Right lobe of liver (tissue), 6 donors: Measurements from ENCODE around the gene CMTM7. TPM values are rescaled to one million over a fixed set of nuclear protein-coding genes. Genes with fewer than 3 reads are reported as not detected.
A peak's percentile ranks its signal among the peaks of the same experiment; 100 is the strongest.

Experiments
- ATAC-seq, 4 donors: fragments of 200-7000 bp; cut with Tn5 transposase; one replicate each; pipeline ENCODE4 v1.9.1; 2020; ENCODE audit warnings: mild to moderate bottlenecking in 4 of 4, moderate library complexity in 4 of 4
- DNase-seq, 3 donors: peaks; one replicate each; pipeline ENCODE4 v3.0.0-alpha.2; 2020
- H3K27ac ChIP-seq, 3 donors: fragments of 200-600 bp; one replicate each; pipeline ENCODE4 v1.8.0; 2022
- H3K27me3 ChIP-seq, 2 donors: fragments of 200-600 bp; one replicate each; pipeline ENCODE4 v1.8.0; 2022
- H3K36me3 ChIP-seq, 4 donors: fragments of 200-600 bp; sonication (generic) in 1 of 4; one replicate each; pipeline versions ENCODE4 v1.5.1 to v1.8.0; 2017 to 2022; ENCODE audit warnings: control low read depth in 1 of 4
- H3K4me1 ChIP-seq, 4 donors: fragments of 200-600 bp; sonication (generic) in 1 of 4; one replicate each; pipeline versions ENCODE4 v1.5.1 to v1.8.0; 2017 to 2022; ENCODE audit warnings: control low read depth in 1 of 4
- H3K4me3 ChIP-seq, 3 donors: fragments of 200-600 bp; one replicate each; pipeline ENCODE4 v1.8.0; 2022
- H3K9me3 ChIP-seq, 4 donors: fragments of 200-600 bp; sonication (generic) in 1 of 4; one replicate each; pipeline versions ENCODE4 v1.5.1 to v1.8.0; 2017 to 2022; ENCODE audit warnings: control low read depth in 1 of 4
- POLR2A ChIP-seq: fragments of 450-650 bp; IDR thresholded peaks from one replicate; pipeline ENCODE4 v1.6.1; 2017; ENCODE audit warnings: antibody characterized with exemption, mild to moderate bottlenecking
- WGBS: methylation state at CpG from one replicate; pipeline ENCODE4 v1.1.6; 2018; ENCODE audit warnings: low coverage, low lambda C conversion rate; ENCODE audit not compliant: insufficient coverage; ENCODE audit errors: missing lambda C conversion rate; 5-methylcytosine and 5-hydroxymethylcytosine counted together
- intact Hi-C, 2 donors: fragments of 100-400 bp; cut with DNase I; formaldehyde crosslinking; loops; one replicate each; pipeline versions ENCODE4 v1.11.2 to v1.14.1; 2022
- total RNA-seq, 6 experiments: library from RNA; depleted of rRNA in 2 of 6; stranded (reverse); fragments of >200 nt in 2 of 6; fragmentation: NEBNext Ultra II Directional in 3 of 6; extraction: Animal tissue kit (Norgen Biotek cat#: 25700) in 3 of 6; gene quantifications; one replicate each; pipeline versions ENCODE4 v1.1.0 to v1.2.4, GENCODE V29; 2016 to 2023
- TF ChIP-seq, protein P1 (sequence below), 4 donors: fragments of 200-600 bp in 3 of 4; fragments of 450-650 bp in 1 of 4; IDR thresholded peaks; one replicate each; pipeline versions ENCODE4 v1.5.1 to v1.8.0; 2016 to 2022; ENCODE audit warnings: antibody characterized with exemption in 4 of 4, mild to moderate bottlenecking in 2 of 4
- donor health status: DM: no; HTN: yes; CAD: no.
- donor health status: DM: no; HTN: no; CAD: no.
- donor health status: DM: no; HTN: no; CAD: no.
- donor health status: DM: no; HTN: yes; CAD: no.
- donor health status: DM: no; HTN: yes; CAD: no.

CMTM7 gene
- total RNA-seq, 6 experiments from 2014 or later, result 2.7 to 9.8 (median 5.0) TPM

DNA sequence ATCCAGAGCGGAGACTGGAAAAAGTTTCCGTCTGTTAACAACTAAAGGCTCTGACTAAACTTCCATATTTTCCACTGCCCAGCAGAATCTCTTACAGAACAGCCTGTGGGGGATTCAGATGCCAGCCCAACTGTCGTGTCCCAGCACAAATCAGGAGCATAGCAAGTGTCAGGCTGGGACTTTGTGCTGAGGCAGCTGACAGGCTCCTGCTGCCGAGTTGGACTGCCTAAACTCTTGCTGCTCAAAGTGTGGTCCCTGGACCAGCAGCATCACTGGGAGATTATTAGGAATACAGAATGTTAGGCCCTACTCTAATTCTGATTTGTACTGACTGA, 31.2 kb upstream of the CMTM7 start:
- peaks cover 0 to 11% (median 3%) of the 10 kb centered on the region in 4 donors for H3K4me1 ChIP-seq
- no peak overlapping the region for H3K4me3 ChIP-seq
- no peaks in the 10 kb centered on the region for H3K9me3 ChIP-seq
- H3K36me3 ChIP-seq, result peaks cover 0 to 7% (median 2%) of the 10 kb centered on the region in 4 donors
- no peak for DNase-seq
- H3K27me3 ChIP-seq, result no peaks in the 10 kb centered on the region
- H3K27ac ChIP-seq, result no peak overlapping the region
- ATAC-seq, result peak in 2 of 4 donors; percentile 22 to 50
- intact Hi-C loops, result no loop called here
- TF ChIP-seq, protein P1, sequence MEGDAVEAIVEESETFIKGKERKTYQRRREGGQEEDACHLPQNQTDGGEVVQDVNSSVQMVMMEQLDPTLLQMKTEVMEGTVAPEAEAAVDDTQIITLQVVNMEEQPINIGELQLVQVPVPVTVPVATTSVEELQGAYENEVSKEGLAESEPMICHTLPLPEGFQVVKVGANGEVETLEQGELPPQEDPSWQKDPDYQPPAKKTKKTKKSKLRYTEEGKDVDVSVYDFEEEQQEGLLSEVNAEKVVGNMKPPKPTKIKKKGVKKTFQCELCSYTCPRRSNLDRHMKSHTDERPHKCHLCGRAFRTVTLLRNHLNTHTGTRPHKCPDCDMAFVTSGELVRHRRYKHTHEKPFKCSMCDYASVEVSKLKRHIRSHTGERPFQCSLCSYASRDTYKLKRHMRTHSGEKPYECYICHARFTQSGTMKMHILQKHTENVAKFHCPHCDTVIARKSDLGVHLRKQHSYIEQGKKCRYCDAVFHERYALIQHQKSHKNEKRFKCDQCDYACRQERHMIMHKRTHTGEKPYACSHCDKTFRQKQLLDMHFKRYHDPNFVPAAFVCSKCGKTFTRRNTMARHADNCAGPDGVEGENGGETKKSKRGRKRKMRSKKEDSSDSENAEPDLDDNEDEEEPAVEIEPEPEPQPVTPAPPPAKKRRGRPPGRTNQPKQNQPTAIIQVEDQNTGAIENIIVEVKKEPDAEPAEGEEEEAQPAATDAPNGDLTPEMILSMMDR (IDR thresholded peaks at IDR 0.05), result no peak
- no peak for TF ChIP-seq POLR2A
- WGBS, result 48% methylated on average over 2 of the region's 4 CpGs

DNA sequence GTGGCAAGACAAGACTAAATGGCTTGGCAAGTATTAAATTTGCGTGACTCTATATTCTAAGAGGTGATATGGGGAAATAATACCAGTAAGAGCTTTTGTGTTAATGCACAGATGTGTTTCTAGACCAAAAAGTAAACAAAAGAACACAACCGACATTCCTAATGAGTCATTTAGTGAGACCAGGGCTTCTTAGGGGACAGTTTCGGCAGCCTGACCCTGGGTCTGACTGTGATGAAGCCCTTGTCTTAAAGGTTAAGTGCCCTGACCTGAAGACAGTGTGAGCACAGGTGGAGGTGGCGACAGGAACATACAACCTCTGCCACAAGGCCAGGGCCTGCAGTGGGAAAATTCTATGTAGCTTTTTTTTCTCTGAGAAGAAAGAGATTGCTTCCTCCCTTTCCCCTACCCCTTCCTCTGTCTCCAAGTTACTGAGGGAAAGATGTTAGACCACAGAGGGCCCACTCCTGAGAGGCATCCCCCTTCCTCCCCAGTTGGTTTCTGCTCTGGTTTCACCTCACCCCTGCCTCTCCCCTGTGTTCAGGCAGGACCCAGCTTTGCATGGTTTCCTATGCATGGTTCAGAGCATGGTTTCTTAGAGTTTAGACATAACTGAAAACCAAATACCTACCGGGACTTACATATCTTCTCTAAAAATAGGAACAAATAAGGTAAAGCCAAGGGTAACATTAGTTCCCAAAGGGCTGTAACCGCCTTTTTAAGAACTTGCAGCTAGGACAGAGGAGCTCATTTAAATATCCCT, 24.8 kb upstream of the CMTM7 start:
- no peaks in the 10 kb centered on the region for H3K27me3 ChIP-seq
- DNase-seq, result no peak
- ATAC-seq, result no peak
- H3K27ac ChIP-seq, result no peak overlapping the region
- no peak overlapping the region for H3K4me3 ChIP-seq
- H3K4me1 ChIP-seq, result no peaks in the 10 kb centered on the region
- TF ChIP-seq, protein P1 (IDR thresholded peaks at IDR 0.05), result no peak
- no peak for TF ChIP-seq POLR2A
- no peaks in the 10 kb centered on the region for H3K36me3 ChIP-seq
- H3K9me3 ChIP-seq, result no peaks in the 10 kb centered on the region
- 75% methylated on average over 5 of the region's 6 CpGs for WGBS
- intact Hi-C loops, result no loop called here

DNA sequence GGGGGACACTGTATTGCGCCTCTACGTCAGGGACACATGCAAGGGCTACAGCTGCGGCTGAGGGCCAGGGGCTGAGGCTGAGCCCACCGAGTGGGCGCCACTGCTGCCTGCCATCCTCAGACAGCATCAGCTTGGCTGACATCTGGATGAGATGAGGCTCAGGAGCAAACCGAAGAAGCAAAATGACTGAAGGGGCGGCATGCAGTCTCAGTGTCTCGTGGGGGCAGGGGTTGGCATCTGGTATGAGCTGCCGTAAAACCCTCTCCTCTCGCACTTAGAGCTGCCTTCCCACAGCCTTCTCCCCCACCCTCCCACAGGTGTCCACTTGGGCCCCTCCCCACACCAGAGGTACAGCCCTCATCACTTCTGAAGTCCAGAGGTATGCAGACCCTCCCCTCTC, 24.2 kb upstream of the CMTM7 start:
- ATAC-seq (peak in 1 of 4 donors; percentile 25), DNase-seq (no peak)
- H3K27ac ChIP-seq, result no peak overlapping the region
- WGBS, result 100% methylated on average over 7 of the region's 10 CpGs
- H3K36me3 ChIP-seq, result no peaks in the 10 kb centered on the region
- H3K4me3 ChIP-seq, result no peak overlapping the region
- H3K4me1 ChIP-seq, result no peaks in the 10 kb centered on the region
- no peaks in the 10 kb centered on the region for H3K9me3 ChIP-seq
- TF ChIP-seq POLR2A, result no peak
- TF ChIP-seq, protein P1 (IDR thresholded peaks at IDR 0.05), result no peak
- H3K27me3 ChIP-seq, result no peaks in the 10 kb centered on the region
- intact Hi-C loops, result no loop called here

DNA sequence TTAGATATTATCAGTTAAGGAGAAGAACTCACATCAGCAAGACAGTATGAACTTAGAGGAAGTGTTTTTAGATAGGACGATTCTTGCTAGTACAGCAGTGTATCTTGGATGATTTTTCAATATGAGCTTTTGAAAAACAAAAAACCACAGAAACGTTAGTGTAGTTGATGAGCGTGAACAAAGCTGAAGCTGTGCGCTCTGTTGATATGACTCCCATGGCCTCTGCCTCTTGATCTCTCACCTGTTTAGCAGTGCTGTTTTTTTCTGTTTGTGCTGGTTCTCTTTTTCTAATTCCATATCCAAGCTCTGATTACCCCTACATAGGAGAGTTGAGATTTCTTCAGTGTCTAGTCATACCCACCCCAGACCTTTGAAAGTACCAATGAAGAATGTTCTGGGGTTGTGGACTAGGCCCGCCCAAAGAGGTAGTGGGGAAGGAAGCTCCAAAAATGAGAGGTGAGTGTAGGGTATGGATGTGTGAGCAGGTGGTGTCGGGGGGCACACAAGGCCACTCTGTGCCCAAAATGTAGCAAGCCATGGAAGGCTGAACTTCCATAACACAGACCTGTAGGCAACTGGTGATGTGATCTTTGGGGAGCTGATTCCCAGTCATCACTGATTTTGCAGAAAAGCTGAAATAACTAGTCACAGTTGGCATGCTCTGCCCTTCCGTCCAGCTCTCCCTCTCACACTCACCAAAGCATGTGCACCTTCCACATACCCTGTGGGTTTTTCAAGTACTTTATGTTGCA, 20.0 kb upstream of the CMTM7 start:
- H3K27me3 ChIP-seq, result no peaks in the 10 kb centered on the region
- H3K36me3 ChIP-seq, result no peaks in the 10 kb centered on the region
- no peak for ATAC-seq

More for the DNA sequence above, 20.0 kb upstream of the CMTM7 start:
- no peaks in the 10 kb centered on the region for H3K4me1 ChIP-seq
- DNase-seq, result no peak
- intact Hi-C loops, result no loop called here
- no peaks in the 10 kb centered on the region for H3K9me3 ChIP-seq
- H3K27ac ChIP-seq, result no peak overlapping the region
- no peak overlapping the region for H3K4me3 ChIP-seq
- 81% methylated on average over 3 of the region's 7 CpGs for WGBS
- TF ChIP-seq, protein P1 (IDR thresholded peaks at IDR 0.05), result no peak
- no peak for TF ChIP-seq POLR2A
